HepG2 (cell line): ENCODE results near the gene CIAO3. TPM values are rescaled to one million over a fixed set of nuclear protein-coding genes. Genes with fewer than 3 reads are reported as not detected.

Experiments
- BATF2 ChIP-seq: sonication (generic); formaldehyde crosslinking; IDR thresholded peaks from 2 replicates; pipeline ENCODE4 v1.8.0; 2022; ENCODE audit warnings: mild to moderate bottlenecking, missing genetic modification reagents, moderate library complexity
- CREBL2 ChIP-seq: sonication (generic); formaldehyde crosslinking; IDR thresholded peaks from 2 replicates; pipeline ENCODE4 v1.8.1; 2023; ENCODE audit warnings: missing genetic modification reagents, mild to moderate bottlenecking, borderline replicate concordance
- E2F1 ChIP-seq: sonication (generic); formaldehyde crosslinking; IDR thresholded peaks from 2 replicates; pipeline ENCODE4 v1.5.0; 2020; ENCODE audit warnings: missing genetic modification reagents
- FOXA3 ChIP-seq: IDR thresholded peaks from 2 replicates; pipeline ENCODE4 v1.6.1; 2016; ENCODE audit warnings: missing genetic modification reagents, missing compliant biosample characterization
- HIVEP1 ChIP-seq: sonication (generic); formaldehyde crosslinking; IDR thresholded peaks from 2 replicates; pipeline ENCODE4 v1.4.0; 2020; ENCODE audit warnings: mild to moderate bottlenecking, missing genetic modification reagents
- KLF11 ChIP-seq: IDR thresholded peaks from 2 replicates; pipeline ENCODE4 v1.6.1; 2016; ENCODE audit warnings: missing compliant biosample characterization
- SMAD1 ChIP-seq: sonication (generic); formaldehyde crosslinking; IDR thresholded peaks from 2 replicates; pipeline ENCODE4 v1.4.0; 2020; ENCODE audit warnings: missing genetic modification reagents, low read depth, mild to moderate bottlenecking, borderline replicate concordance
- TBL1XR1 ChIP-seq: fragments of 150-350 bp; IDR thresholded peaks from 2 replicates; pipeline ENCODE4 v1.6.1; 2014; ENCODE audit warnings: borderline replicate concordance, low read length; ENCODE audit not compliant: partially characterized antibody
- TFDP1 ChIP-seq: IDR thresholded peaks from 2 replicates; pipeline ENCODE4 v1.6.1; 2016; ENCODE audit warnings: missing compliant biosample characterization, missing genetic modification reagents, borderline replicate concordance
- THAP7 ChIP-seq: sonication (generic); formaldehyde crosslinking; IDR thresholded peaks from 2 replicates; pipeline ENCODE4 v1.8.1; 2023; ENCODE audit warnings: mild to moderate bottlenecking, missing genetic modification reagents
- TMF1 ChIP-seq: sonication (generic); formaldehyde crosslinking; IDR thresholded peaks from 2 replicates; pipeline ENCODE4 v1.8.1; 2022; ENCODE audit warnings: low read depth, missing genetic modification reagents
- TRAFD1 ChIP-seq: sonication (generic); formaldehyde crosslinking; IDR thresholded peaks from 2 replicates; pipeline ENCODE4 v1.5.1; 2020; ENCODE audit warnings: missing genetic modification reagents, mild to moderate bottlenecking, borderline replicate concordance
- ZFP1 ChIP-seq: IDR thresholded peaks from 2 replicates; pipeline ENCODE4 v1.6.1; 2016
- ZNF225 ChIP-seq: sonication (generic); formaldehyde crosslinking; IDR thresholded peaks from 2 replicates; pipeline ENCODE4 v1.4.0; 2020; ENCODE audit warnings: mild to moderate bottlenecking, missing genetic modification reagents
- ZNF235 ChIP-seq: sonication (generic); formaldehyde crosslinking; IDR thresholded peaks from 2 replicates; pipeline ENCODE4 v1.8.1; 2023; ENCODE audit warnings: mild to moderate bottlenecking, missing genetic modification reagents, borderline replicate concordance
- ZNF326 ChIP-seq: sonication (generic); formaldehyde crosslinking; IDR thresholded peaks from 2 replicates; pipeline ENCODE4 v1.4.0; 2020; ENCODE audit warnings: missing genetic modification reagents, borderline replicate concordance
- ZNF331 ChIP-seq: sonication (generic); formaldehyde crosslinking; IDR thresholded peaks from 2 replicates; pipeline ENCODE4 v1.4.0; 2020; ENCODE audit warnings: missing genetic modification reagents
- ZNF354B ChIP-seq: sonication (generic); formaldehyde crosslinking; IDR thresholded peaks from 2 replicates; pipeline ENCODE4 v1.8.0; 2022; ENCODE audit warnings: mild to moderate bottlenecking, missing genetic modification reagents
- ZNF512B ChIP-seq: sonication (generic); formaldehyde crosslinking; IDR thresholded peaks from 2 replicates; pipeline ENCODE4 v1.5.1; 2020; ENCODE audit warnings: missing genetic modification reagents, mild to moderate bottlenecking, borderline replicate concordance
- ZNF652 ChIP-seq: IDR thresholded peaks from 2 replicates; pipeline ENCODE4 v1.6.1; 2016; ENCODE audit warnings: low read depth, borderline replicate concordance
- ZNF83 ChIP-seq: sonication (generic); formaldehyde crosslinking; IDR thresholded peaks from 2 replicates; pipeline ENCODE4 v1.4.0; 2020; ENCODE audit warnings: missing genetic modification reagents, mild to moderate bottlenecking, borderline replicate concordance
- polyA plus RNA-seq, 8 experiments: library from polyadenylated mRNA; depleted of rRNA in 3 of 8; stranded (reverse) in 7 of 8; unstranded in 1 of 8; fragments of >200 nt; fragmentation: Illumina TruSeq in 4 of 8; extraction: Trizol in 4 of 8; gene quantifications; 2 replicates each; pipeline versions ENCODE4 v1.2.1 to v1.2.3, GENCODE V29; 2011 to 2016; ENCODE audit warnings: low read depth in 4 of 8, missing spikeins in 1 of 8, mixed read lengths in 1 of 8; ENCODE audit not compliant: insufficient read depth in 1 of 8
- total RNA-seq, 5 experiments: library from RNA; depleted of rRNA; stranded (reverse); fragments of >200 nt; fragmentation: Illumina TruSeq; extraction: Trizol; gene quantifications; 2 replicates each; pipeline ENCODE4 v1.2.3, GENCODE V29; 2016; ENCODE audit warnings: low read depth in 1 of 5

CIAO3 gene
- total and polyA plus RNA-seq, 2 of the 13 experiments (the other 11 are each of a cell fraction or from before 2014, with no cell fraction given): 21.7 to 25.0 TPM

GRCh38 chr16:679814-680624 is 60.8 kb downstream of the CIAO3 start, which contains the start of gene STUB1 (continued):
- TF ChIP-seq KLF11 (CRISPR knock-in tag): no peak
- no peak for TF ChIP-seq ZNF235 (CRISPR knock-in tag)
- no peak for TF ChIP-seq TRAFD1 (CRISPR knock-in tag)
- TF ChIP-seq ZNF326 (CRISPR knock-in tag): no peak
- 0 out of 2 replicates have a peak, but pooled peaks have one; percentile 53 for TF ChIP-seq TMF1
- TF ChIP-seq HIVEP1: no peak
- no peak for TF ChIP-seq SMAD1 (CRISPR knock-in tag)
- no peak for TF ChIP-seq CREBL2 (CRISPR knock-in tag)
- TF ChIP-seq ZFP1: no peak
- no peak for TF ChIP-seq TBL1XR1
- TF ChIP-seq E2F1 (CRISPR knock-in tag): no peak
- TF ChIP-seq ZNF354B (CRISPR knock-in tag): no peak
- no peak for TF ChIP-seq ZNF652 (CRISPR knock-in tag)
- no peak for TF ChIP-seq BATF2 (CRISPR knock-in tag)
- TF ChIP-seq TFDP1 (CRISPR knock-in tag): 0 out of 2 replicates have a peak, but pooled peaks have one; percentile 22
- TF ChIP-seq THAP7 (CRISPR knock-in tag): no peak
- peak; percentile 37; the same call in 1 of the 2 replicates for TF ChIP-seq ZNF83 (CRISPR knock-in tag)
- TF ChIP-seq FOXA3: no peak
- no peak for TF ChIP-seq ZNF225 (CRISPR knock-in tag)
- no peak for TF ChIP-seq ZNF512B (CRISPR knock-in tag)
- TF ChIP-seq ZNF331 (CRISPR knock-in tag): no peak
